Prostate gland (tissue), 2 donors: Measurements from ENCODE around the gene PUS7L. TPM values are rescaled to one million over a fixed set of nuclear protein-coding genes. Genes with fewer than 3 reads are reported as not detected.

Experiments used
- DNase-seq: peaks from one replicate; pipeline ENCODE4 v3.0.0-alpha.2; 2019; ENCODE audit warnings: low spot score
- H3K27ac ChIP-seq, 2 donors: fragments of 200-600 bp; sonication (generic); 2 replicates each; pipeline ENCODE4 v1.5.1; 2017 to 2019
- H3K27me3 ChIP-seq: fragments of 200-600 bp; sonication (generic); replicated peaks from 2 replicates; pipeline ENCODE4 v1.5.1; 2019; ENCODE audit not compliant: insufficient read depth
- H3K36me3 ChIP-seq, 2 donors: fragments of 200-600 bp; sonication (generic); 1 replicate in 1 of 2; 2 replicates in 1 of 2; pipeline versions ENCODE4 v1.5.1 to v1.8.1; 2017 to 2019
- H3K4me1 ChIP-seq: fragments of 200-600 bp; sonication (generic); replicated peaks from 2 replicates; pipeline ENCODE4 v1.5.1; 2019
- H3K4me3 ChIP-seq, 2 donors: fragments of 200-600 bp; sonication (generic); 2 replicates each; pipeline ENCODE4 v1.5.1; 2017 to 2019
- H3K9me3 ChIP-seq: fragments of 200-600 bp; sonication (generic); 2 replicates; pipeline ENCODE4 v1.5.1; 2017
- CTCF ChIP-seq, 4 experiments: fragments of 200-600 bp in 2 of 4; fragments of 450-650 bp in 2 of 4; sonication (generic) in 2 of 4; IDR thresholded peaks; 1 replicate in 3 of 4; 2 replicates in 1 of 4; pipeline ENCODE4 v1.5.1; 2016 to 2019; ENCODE audit warnings: antibody characterized with exemption in 4 of 4, mild to moderate bottlenecking in 2 of 4, moderate library complexity in 2 of 4
- POLR2A ChIP-seq: fragments of 450-650 bp; IDR thresholded peaks from one replicate; pipeline ENCODE4 v1.6.1; 2016; ENCODE audit warnings: antibody characterized with exemption, mild to moderate bottlenecking
- POLR2AphosphoS5 ChIP-seq: sonication (generic); formaldehyde crosslinking; IDR thresholded peaks from one replicate; pipeline ENCODE4 v1.6.1; 2017; ENCODE audit warnings: antibody characterized with exemption
- WGBS: methylation state at CpG from one replicate; pipeline ENCODE4 v1.1.5; 2018; 5-methylcytosine and 5-hydroxymethylcytosine counted together
- intact Hi-C: fragments of 100-400 bp; cut with DNase I; formaldehyde crosslinking; loops from one replicate; pipeline ENCODE4 v1.14.2; 2022
- total RNA-seq, 2 donors: library from RNA; depleted of rRNA; stranded (reverse); fragments of >200 nt; gene quantifications; one replicate each; pipeline ENCODE4 v1.1.0, GENCODE V29; 2016

PUS7L gene
- total RNA-seq, 2 donors from 2014 or later = 9.7 to 12.7 TPM

GRCh38 chr12:43750814-43751213 lies 7.8 kb downstream of the PUS7L start:
- intact Hi-C loops = no loop called here
- no peak for DNase-seq
- Histone ChIP-seq H3K27ac (no peak overlapping the region), H3K36me3 (no peaks in the 10 kb centered on the region), H3K9me3 (no peaks in the 10 kb centered on the region), H3K4me1 (no peaks in the 10 kb centered on the region), H3K27me3 (no peaks in the 10 kb centered on the region), H3K4me3 (no peak overlapping the region)
- TF ChIP-seq CTCF (IDR thresholded peaks at IDR 0.05) (no peak), POLR2AphosphoS5 (no peak), POLR2A (no peak)
- 92% methylated on average over 3 of the region's 3 CpGs for WGBS

GRCh38 chr12:43749016-43749415 lies 9.6 kb downstream of the PUS7L start:
- intact Hi-C loops = no loop called here
- Histone ChIP-seq H3K27me3 (no peaks in the 10 kb centered on the region), H3K9me3 (no peaks in the 10 kb centered on the region), H3K36me3 (no peaks in the 10 kb centered on the region), H3K4me1 (no peaks in the 10 kb centered on the region), H3K4me3 (no peak overlapping the region), H3K27ac (no peak overlapping the region)
- WGBS = 93% methylated on average over 5 of the region's 5 CpGs
- TF ChIP-seq POLR2AphosphoS5 (no peak), POLR2A (no peak), CTCF (IDR thresholded peaks at IDR 0.05) (no peak)
- no peak for DNase-seq

- Histone ChIP-seq H3K9me3 (no peaks in the 10 kb centered on the region), H3K27me3 (no peaks in the 10 kb centered on the region), H3K36me3 (no peaks in the 10 kb centered on the region), H3K27ac (no peak overlapping the region), H3K4me1 (no peaks in the 10 kb centered on the region), H3K4me3 (no peak overlapping the region)
- no peak for DNase-seq
- intact Hi-C loops = no loop called here
- TF ChIP-seq CTCF (IDR thresholded peaks at IDR 0.05) (no peak), POLR2A (no peak), POLR2AphosphoS5 (no peak)
These were observed 13.8 kb downstream of the PUS7L start for GRCh38 chr12:43744826-43745225.

- Histone ChIP-seq H3K4me1 (no peaks in the 10 kb centered on the region), H3K4me3 (no peak overlapping the region), H3K27me3 (no peaks in the 10 kb centered on the region), H3K27ac (no peak overlapping the region), H3K36me3 (no peaks in the 10 kb centered on the region), H3K9me3 (no peaks in the 10 kb centered on the region)
- DNase-seq = no peak
- intact Hi-C loops = no loop called here
- TF ChIP-seq POLR2A (no peak), CTCF (IDR thresholded peaks at IDR 0.05) (no peak), POLR2AphosphoS5 (no peak)
These were observed 16.5 kb downstream of the PUS7L start for GRCh38 chr12:43742106-43742505.

- Histone ChIP-seq H3K36me3 (no peaks in the 10 kb centered on the region), H3K4me1 (no peaks in the 10 kb centered on the region), H3K27me3 (no peaks in the 10 kb centered on the region), H3K4me3 (no peak overlapping the region), H3K9me3 (no peaks in the 10 kb centered on the region), H3K27ac (no peak overlapping the region)
- TF ChIP-seq POLR2A = no peak
- no peak for TF ChIP-seq POLR2AphosphoS5
- no peak for TF ChIP-seq CTCF (IDR thresholded peaks at IDR 0.05)
- DNase-seq = no peak
- 88% methylated on average over 3 of the region's 3 CpGs for WGBS
- intact Hi-C loops = no loop called here
These were observed 18.0 kb downstream of the PUS7L start for GRCh38 chr12:43740511-43741100.
